HG02678 (cell line): ENCODE data around the gene FRAS1.
A peak's percentile ranks its signal among the peaks of the same experiment; 100 is the strongest.
"Not testable (repeated sequence)": the region's sequence is repeated elsewhere in the genome, so short reads cannot be mapped to it uniquely, and the experiment has no call there.

Experiments used
- ATAC-seq: cut with Tn5 transposase; IDR thresholded peaks from one replicate; pipeline ENCODE4 v1.9.1; 2021; ENCODE audit warnings: mild to moderate bottlenecking, moderate library complexity; ENCODE audit not compliant: unreplicated experiment

Gene FRAS1

DNA sequence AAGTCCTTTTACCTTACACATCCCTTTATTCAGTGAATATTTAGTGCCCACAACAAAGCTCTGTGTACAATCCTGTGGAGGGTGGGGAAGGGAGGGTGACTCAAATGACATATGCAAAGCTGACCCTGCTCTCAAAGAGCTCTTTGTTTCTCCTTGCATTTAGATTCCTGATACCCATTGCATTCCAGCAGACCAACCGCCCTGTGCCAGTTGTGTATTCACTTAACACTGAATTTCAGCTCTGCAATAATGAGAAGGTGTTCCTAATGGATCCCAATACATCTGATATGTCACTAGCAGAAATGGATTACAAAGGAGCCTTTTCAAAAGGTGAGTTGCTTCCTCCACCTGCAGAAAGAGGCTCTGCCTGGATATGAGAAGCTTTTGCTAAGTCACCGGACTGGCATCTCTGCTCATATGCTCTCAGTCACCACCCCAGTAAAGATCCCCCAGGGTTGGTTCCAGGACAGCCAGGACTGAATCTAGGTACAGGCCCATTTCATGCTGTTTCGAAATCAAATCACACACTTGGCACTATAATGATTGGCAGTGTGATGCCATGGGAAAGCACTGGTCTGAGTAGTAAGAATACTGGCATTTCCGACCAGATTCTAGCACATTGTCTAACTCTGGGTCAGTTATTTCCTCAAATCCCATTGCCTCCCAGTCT is 477.3 kb downstream of the FRAS1 start:
- ATAC-seq, result no peak

DNA sequence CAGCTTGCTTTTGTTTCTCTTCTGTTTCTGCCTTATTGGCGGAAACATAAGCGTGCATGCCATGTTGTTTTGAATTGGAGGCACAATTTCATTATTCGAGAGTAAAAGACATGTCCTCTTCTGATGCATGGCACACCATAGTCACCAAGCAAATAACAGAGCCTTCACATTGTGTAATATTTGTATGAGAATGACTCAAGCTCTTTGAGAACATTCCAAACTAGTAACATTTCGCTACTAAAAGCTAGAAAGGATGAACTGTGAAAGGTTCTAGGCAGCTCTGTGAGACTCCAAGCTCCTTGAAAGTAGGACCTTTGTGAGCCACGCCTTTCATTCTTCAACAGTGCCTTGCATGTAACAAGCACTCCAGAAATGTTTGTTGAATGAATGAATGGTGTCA is 485.2 kb downstream of the FRAS1 start:
- ATAC-seq, result no peak

DNA sequence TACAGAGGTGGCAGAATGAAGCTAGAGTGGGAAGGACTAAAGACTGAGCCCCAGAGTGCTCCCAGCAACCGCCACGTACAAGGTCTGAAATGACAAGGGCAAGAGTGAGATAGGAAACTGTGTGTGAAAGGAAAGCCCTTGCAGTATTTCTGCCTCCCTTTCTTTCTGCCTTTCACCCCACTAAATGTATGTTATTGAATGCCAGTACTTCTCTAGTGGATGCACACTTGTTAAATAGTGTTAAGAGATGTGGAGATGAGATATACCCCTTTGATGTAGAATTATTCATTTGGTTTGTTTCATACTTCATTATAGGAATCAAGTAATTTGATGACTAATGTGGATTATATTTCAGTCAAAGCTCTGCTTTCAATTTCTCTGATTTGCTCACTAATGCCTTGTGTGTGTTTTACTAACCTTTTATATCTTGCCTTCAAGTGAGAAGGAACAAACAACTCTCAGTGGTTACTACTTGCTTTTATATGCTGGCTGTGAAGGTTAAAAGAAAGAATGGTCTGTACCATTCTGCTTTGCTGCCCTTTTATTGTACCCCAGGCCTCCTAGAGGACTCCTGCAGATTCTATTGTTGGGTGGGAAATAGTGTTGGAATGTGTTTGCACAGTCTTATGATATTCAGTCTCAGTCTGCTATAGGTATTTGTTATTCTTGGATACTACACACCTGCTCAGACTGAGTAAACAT is 486.5 kb downstream of the FRAS1 start:
- ATAC-seq, result no peak

DNA sequence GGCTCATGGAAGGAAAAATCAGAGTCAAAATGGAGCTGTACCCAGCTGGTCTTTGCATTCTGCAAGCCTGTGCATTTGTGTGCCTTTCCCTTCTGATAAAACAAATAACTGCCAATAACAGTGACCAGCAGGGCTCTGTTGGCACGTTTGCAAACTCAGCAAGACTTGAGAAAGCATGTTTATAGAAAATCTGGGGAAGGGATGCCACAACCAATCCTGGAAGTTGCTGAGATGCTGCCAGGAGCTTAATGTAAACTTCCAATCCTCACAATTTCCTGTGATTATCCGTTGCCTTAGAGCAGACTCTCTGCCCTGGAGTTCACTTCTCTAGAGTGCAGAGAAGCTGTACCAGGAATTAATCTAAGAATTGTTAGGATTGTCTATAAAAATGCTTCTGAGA is 487.6 kb downstream of the FRAS1 start:
- ATAC-seq, result no peak

DNA sequence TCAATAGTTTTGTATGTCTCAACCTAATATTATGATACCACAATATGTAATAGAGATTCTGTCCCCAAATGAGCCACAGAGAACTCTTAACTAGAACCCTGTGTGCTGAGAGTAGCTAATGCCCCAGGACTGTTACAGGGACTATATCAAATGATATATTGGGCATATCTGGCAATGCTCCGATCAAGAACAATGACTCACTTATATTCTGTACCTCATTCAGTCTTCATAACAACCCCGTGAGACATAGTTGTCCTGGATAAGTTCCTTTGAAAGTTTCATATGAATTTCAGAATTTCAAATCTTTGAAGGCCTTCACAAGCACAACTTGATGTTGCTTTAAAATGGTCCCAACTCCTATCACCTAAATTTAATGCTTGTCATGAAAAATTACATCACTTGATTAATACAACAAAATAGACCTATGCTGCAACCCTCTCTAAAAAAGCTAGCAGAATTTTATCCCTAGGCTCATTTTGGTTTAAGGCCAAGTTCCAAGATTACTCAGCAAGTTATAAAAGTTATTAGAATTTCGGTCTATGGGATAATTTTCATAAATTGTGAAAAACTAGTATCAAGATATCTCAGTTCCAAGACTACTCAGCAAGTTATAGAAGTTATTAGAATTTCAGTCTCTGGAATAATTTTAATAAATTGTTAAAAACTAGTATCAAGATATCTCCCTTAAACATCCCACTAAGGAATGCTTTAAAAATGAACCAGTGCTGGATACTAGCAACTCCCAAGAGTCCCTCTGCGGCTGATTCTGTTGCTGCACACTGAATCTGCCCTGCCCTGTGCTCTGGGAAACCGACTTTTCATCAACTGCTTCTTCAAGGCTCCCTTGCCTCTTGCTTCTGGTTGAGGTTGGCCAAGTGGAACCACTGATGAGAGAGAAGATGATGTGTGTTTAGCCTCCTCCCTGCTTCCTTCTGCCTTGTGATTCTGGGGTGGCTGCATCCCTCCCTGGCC is 488.4 kb downstream of the FRAS1 start:
- no peak for ATAC-seq

DNA sequence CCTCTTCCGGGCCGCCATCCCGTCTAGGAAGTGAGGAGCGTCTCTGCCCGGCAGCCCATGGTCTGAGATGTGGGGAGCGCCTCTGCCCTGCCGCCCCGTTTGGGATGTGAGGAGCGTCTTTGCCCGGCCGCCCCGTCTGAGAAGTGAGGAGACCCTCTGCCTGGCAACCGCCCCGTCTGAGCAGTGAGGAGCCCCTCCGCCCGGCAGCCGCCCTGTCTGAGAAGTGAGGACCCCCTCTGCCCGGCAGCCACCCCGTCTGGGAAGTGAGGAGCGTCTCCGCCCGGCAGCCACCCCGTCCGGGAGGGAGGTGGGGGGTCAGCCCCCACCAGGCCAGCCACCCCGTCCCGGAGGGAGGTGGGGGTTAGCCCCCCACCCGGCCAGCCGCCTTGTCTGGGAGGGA is 490.8 kb downstream of the FRAS1 start:
- ATAC-seq, result not testable (repeated sequence)

DNA sequence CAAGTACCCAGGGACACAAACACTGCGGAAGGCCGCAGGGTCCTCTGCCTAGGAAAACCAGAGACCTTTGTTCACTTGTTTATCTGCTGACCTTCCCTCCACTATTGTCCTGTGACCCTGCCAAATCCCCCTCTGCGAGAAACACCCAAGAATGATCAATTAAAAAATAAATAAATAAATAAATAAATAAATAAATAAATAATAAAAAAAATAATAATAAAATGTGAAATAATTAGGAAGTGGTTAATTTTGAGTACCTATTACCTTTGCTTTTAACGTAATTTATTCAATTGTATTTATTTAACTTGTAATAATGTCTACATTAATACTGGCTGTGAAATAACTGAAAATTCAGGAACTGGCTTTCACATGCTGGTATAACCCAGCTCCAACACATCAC is 491.8 kb downstream of the FRAS1 start:
- not testable (repeated sequence) for ATAC-seq

DNA sequence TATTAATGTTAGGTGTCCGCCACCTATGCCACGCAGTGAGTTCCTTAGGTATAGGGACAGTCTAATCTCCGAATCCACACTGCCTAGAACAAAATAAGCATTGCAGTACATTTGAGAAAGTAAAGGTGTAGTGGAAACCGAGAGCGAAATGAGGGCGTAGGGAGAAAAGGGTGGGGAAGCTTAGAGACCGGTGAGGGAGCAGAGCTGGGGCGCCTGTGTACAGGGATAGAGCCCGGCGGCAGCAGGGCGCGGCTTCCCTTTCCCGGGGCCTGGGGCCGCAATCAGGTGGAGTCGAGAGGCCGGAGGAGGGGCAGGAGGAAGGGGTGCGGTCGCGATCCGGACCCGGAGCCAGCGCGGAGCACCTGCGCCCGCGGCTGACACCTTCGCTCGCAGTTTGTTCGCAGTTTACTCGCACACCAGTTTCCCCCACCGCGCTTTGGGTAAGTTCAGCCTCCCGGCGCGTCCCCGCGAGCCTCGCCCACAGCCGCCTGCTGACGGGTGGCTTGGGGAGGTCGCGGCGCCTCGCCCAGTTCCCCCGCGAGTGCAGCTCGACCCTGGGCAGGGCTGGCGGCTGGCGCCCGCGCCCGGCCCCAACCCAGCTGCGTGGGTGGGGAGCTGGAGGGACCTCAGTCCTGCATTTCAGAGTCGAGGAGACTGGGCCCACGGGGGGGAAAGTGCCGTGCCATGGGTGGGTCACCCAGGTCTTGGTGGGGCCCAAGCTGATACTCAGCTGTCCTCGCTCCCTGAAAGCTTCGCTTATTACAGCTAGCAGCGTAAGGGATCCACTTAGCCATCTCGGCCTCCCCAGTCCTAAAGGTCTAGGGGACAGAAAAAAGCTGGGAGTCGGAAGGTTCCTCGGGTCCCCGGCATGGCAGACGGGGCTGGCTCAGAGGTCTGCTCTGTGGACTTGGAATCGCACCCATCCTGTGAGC is 494.6 kb downstream of the FRAS1 start, which contains the start of gene ANXA3:
Gene ANXA3, plus strand, starts transcription at position 351 of the 932 bp plus-strand sequence. CDS start 2,704 bp downstream, outside the sequence.
- peak; percentile 57 for ATAC-seq

DNA sequence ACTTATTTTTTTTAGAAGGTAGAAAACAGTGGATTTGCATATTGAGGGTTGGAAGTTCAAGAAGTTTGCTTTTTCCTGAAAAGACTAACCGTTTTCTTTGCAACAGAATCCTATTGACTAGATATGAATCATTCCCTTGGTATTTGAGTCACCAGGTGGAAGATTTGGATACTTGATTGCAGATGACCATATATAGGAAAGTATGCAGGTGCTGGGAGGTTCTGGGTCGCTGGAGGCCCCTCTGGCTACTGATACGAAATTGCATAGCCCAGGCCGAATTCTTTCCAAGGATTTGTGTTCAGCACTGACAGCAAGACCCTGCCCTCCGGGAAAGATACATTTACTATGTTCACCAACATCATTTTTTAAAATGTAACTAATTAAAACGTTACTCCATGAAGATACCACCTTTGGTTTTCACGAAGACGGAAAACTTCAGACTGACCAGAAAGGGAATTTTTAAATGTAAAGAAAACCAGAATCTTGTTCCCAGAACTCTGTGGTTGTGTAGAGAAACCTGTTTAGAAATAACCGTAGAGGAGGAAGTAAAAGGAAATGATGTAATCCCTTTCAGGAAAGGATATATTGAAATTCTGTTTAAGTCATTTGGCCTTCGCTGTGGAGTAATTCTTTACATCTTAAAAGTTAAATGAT is 495.4 kb downstream of the FRAS1 start:
- no peak for ATAC-seq

DNA sequence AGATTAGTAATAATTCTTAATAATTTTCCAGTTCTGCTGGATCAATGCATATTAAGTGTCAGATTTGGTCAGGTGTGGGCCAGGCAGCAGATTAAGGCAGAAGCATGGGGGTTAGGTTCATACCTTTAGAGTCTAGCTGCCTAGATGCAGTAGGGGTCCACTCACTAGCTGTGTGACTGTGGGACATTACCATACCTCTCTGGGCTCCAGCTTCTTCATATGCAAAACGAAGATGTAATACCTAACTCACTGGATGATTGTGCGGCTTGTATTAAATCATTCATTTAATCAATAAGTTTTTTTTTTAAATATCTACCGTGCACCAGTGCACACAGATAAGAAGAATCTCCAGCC is 495.9 kb downstream of the FRAS1 start:
- ATAC-seq, result no peak

DNA sequence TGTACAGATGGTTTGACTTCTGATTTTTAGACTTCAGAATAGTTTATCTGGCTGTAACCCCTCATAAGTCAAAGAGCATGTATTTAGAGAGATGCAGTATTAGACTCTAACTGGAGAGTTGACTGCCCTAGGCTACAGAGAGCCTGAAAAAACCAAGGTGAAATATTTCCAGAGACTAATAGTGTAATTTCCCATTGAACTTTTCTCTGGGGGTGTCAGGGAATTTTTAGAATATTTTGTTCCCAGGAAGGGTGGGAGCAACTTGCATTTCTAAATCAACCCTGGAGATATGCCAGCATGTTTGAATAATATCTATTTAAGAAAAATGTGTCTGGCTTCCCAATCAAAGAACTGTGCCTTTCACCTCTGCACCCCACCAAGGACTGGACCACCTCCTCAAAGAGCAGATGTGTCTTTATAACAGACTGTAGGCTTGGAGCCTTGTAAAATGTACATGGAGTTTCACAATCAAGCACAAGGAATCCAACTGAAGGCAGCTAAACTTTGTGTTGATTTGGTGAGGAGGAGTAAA is 496.5 kb downstream of the FRAS1 start:
- ATAC-seq, result no peak

DNA sequence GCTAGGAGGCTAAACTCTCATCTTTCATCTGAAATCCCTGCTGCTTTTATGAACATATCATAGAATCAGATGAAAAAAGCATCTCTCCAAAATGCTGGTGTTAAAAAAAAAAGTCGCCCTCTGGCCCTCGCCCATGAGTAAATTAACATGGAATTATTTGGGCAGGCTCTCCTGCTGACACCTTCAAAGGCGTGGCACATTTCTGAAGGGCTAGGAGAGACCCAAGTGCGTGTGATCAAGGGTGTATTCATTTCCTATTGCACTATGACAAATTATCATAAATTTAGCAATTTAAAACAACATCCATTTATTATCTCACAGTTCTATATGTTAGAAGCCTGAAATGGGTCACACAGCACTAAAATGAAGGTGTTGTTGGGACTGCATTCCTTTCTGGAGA is 499.5 kb downstream of the FRAS1 start:
- ATAC-seq, result no peak

DNA sequence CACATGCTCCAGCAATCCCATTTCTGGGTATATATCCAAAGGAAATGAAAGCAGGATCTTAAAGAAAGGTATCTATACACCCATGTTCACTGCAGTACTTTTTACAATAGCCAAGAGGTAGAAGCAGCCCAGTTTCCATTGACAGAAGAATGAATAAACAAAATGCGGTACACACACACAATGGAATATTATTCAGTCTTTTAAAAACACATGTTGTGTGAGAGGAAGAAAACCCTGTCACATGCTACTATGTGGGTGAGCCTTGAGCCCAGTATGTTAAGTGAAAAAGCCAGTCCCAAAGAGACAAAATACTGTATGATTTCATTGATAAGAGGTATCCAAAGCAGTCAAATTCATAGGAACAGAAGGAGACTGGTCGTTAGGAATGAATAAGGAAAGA is 500.7 kb downstream of the FRAS1 start:
- ATAC-seq, result no peak

DNA sequence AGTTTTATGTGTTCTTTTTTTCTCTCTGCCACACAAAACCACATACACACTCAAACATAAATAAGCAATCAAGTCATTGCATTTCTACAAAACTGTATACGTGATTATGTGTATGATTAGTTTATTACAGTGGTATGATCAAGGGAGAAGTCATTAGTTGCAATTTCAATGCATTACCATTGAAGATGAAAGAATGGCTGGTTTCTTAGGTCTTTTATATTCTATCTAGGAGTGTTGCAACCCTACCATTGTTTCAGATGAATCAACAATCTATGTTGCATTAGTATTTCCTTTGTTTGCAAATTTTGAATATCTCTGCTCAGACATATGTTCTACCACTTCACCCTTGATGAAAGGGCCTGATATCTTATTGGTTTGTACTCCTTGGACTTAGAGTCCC is 501.3 kb downstream of the FRAS1 start:
- ATAC-seq, result no peak

DNA sequence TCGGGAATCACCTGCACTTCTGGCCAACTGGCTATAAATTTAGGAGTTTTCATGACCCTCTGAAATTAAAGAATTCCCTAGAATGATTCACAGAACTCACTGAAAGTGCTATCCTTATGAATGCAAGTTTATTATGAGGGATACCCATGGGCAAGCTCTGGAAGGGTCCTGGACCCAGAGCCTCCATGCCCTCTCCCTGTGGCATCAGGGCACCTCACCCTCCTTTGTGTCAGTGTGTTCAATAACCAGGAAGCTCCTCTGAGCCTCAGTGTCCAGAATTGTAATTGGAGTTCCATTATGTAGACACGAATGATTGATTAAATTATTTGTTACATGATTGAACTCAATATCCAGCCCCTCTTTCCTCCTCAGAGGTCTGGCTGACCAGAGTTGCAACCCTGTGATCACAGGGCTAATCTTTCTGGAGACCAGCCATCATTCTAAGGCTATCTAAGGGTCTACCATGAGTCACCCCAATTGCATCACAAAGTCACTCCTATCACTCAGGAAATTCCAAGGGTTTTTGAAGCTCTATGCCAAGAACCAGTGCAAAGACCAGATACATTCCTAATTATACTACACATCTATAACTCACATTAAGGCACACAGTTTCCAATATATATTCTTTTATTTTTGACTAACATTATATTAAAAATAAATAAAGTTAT is 503.3 kb downstream of the FRAS1 start:
- ATAC-seq, result no peak

DNA sequence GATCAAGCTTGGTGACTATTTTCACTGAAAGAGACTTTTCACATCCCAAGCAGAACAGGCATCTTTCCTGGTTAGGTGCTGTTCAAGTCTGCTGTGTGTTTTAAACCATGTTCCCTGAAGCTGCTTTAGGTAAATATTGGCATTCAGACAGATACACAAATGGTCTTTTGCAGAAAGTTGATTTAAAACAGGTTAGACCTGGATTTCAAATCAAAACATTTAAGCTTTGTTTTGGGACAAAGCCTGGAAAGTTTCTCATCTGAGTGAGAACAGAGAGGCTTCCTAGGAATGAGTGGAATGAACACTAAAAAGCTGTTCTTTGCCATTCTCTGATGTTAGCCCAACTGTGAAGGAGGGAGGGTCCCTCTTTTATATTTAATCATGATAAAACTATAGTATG is 504.6 kb downstream of the FRAS1 start:
- ATAC-seq, result no peak

DNA sequence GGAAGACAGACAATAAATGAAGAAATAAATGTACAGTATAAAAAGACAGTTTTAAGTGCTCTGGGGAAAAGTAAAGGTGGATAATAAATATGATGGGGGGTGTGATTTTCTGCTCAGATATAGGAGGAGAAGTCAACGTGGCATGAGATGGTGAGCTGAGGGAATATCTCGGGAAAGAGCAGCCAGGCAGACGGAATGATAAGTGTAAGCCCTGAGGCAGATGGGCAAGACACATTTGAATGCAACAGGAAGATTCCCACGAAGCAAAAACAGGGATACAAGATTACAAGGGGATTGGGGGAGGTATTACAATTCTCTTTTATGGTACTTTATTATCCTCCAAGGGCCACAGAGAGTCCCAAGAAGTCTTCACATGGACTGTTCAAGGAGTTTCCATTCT is 505.6 kb downstream of the FRAS1 start:
- ATAC-seq, result no peak

DNA sequence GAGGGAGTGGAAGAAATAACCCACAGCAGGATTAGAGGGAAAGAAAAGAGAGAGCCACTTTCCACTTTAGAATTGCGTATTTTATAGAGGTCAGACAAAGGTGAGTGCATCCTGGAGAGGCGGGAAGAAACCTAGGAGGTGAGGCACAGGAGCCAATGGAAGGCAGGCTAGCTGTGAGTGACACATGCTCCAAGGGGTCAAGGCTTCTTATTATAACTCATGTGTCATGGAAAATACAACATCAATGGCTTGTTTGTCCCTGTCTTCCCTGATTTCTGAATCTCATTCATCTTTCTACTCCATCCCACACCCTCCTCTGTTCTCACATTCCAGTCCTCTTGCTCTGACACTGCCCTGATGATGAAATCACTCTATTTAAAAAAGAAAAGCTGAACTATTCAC is 508.8 kb downstream of the FRAS1 start:
- no peak for ATAC-seq

DNA sequence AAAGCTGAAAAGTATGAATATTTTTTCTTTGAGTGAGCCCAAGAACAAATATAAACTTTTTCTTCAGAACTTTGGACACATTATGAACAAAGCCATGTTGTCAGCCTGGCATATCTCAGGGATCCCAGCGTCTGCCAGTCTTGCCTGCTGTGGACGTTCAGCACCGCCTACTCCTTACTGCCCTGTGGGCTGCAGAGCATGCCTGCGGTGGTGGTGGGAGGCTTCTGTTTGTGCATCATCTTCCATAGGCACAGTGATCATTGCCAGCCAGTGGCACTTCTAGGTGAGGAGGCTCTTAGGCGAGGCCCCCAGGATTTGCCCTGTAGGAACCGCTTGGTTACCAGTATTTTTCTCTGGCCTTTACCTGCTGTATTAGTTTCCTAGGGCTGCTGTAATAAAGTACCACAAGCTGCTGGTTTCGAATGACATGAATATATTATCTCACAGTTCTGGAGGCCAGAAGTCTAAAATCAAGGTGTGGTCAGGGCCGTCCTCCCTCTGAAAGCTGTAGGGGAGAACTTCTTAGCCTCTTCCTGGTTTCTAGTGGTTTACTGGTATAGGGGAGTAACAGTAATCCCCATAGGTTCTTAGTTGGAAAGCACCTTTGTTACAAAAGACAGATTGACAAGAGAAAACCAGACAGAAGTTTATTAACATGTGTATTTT is 509.8 kb downstream of the FRAS1 start:
- peak; percentile 85 for ATAC-seq
